ENCODE data around the gene PRPF31. TPM values are rescaled to one million over a fixed set of nuclear protein-coding genes. Genes with fewer than 3 reads are reported as not detected.
A peak's percentile ranks its signal among the peaks of the same experiment; 100 is the strongest.

PRPF31 gene
- total and polyA plus RNA-seq, 9 of the 15 experiments (the other 6 are each of a cell fraction or from before 2014, with no cell fraction given) = 5.8 to 92.2 (median 69.2) TPM

DNA sequence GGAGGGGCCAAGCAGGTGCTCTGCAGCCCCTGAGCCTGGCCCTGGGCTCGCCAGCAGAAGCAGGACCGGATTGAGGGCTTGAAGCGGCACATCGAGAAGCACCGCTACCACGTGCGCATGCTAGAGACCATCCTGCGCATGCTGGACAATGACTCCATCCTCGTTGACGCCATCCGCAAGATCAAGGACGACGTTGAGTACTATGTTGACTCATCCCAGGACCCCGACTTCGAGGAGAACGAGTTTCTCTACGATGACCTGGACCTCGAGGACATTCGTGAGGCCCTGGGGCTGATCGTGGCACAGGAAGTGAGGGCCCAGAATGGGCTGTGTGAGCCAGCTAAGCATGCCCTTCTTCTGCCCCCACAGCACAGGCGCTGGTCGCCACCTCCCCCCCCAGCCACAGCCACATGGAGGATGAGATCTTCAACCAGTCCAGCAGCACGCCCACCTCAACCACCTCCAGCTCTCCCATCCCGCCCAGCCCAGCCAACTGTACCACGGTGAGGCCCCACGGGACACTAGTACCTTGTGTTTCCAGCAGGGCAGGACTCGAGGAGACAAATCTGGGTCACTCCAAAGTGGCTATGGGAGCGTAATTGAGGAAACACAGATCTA, 30.1 kb downstream of the PRPF31 start:
- Histone ChIP-seq H4K20me1 (replicated peaks; ENCODE audit: control insufficient read depth, insufficient read depth, low read length) (peaks cover 20% of the 10 kb centered on the region), H3K4me1 (replicated peaks in 1 of 2; ENCODE audit: control insufficient read depth in 2 of 2, insufficient read depth in 2 of 2, low read length in 2 of 2) (peaks cover 0 to 6% of the 10 kb centered on the region in 2 experiments; a peak in 2 of 5 replicates)
- BruUV-seq (replicated peaks) = no TSS peak

More for the DNA sequence above, 30.1 kb downstream of the PRPF31 start:
- Histone ChIP-seq H2AFZ (ENCODE audit: low read depth, low read length) (no peak overlapping the region), H3K4me3 (no peak overlapping the region), H3K36me3 (ENCODE audit: control insufficient read depth, insufficient read depth, low read length) (peaks cover 98% of the 10 kb centered on the region; the same call in 2 of the 3 replicates), H3K79me2 (ENCODE audit: control insufficient read depth, insufficient read depth, low read length) (peaks cover 21% of the 10 kb centered on the region), H3K9ac (ENCODE audit: insufficient read depth in 1 of 2, low read depth in 2 of 2, low read length in 2 of 2) (peak overlapping the region in 1 of 2 experiments; percentile 15; a peak in 1 of 4 replicates), H3K27me3 (ENCODE audit: control insufficient read depth in 2 of 2, insufficient read depth in 2 of 2, low read length in 2 of 2) (no peaks in the 10 kb centered on the region), H3K9me3 (replicated peaks; ENCODE audit: control insufficient read depth, insufficient read depth, low read depth, low read length) (no peaks in the 10 kb centered on the region), H3K4me2 (ENCODE audit: insufficient read depth, low read length) (no peak overlapping the region), H3K9me1 (ENCODE audit: control insufficient read depth, insufficient read depth, low read length) (peaks cover 4% of the 10 kb centered on the region), H3K27ac (ENCODE audit: extremely low read depth, low read depth, low read length) (no peak overlapping the region)
- DNase-seq (ENCODE audit: extremely low read depth in 1 of 4, low spot score in 3 of 4) = no peak
- ATAC-seq = no peak
- intact Hi-C loops (cut with micrococcal nuclease) = no loop called here
- WGBS (ENCODE audit: insufficient coverage, low coverage, missing lambda C conversion rate) = 95% methylated on average over 21 of the region's 28 CpGs
- ChIA-PET CTCF (ENCODE audit: low intra/inter-chr PET ratio) (no interaction called here), POLR2A (interaction anchor here (0.6 to 1.2 kb wide), 3 partner anchors 11 to 36 kb away, joined by 3 to 6 read pairs (median 3); no protein-coding TSS in a partner anchor)
- TF ChIP-seq ZNF57 (CRISPR knock-in tag; IDR thresholded peaks at IDR 0.05) (no peak), TFAM (CRISPR knock-in tag; conservative IDR thresholded peaks at IDR 0.05) (no peak), POLR2B (IDR thresholded peaks at IDR 0.05; ENCODE audit: low read depth, partially characterized antibody) (no peak), CBX5 (IDR thresholded peaks at IDR 0.05; ENCODE audit: borderline replicate concordance, low read depth) (no peak), EGR1 (conservative IDR thresholded peaks at IDR 0.05) (no peak), FUS (optimal IDR thresholded peaks at IDR 0.05; ENCODE audit: low read depth, low read length) (no peak), POLR2G (IDR thresholded peaks at IDR 0.05; ENCODE audit: low read depth, low read length) (0 out of 2 replicates have a peak, but pooled peaks have one; percentile 8), ZNF644 (tag; IDR thresholded peaks at IDR 0.05; ENCODE audit: low read depth) (no peak), ZNF79 (CRISPR knock-in tag; IDR thresholded peaks at IDR 0.05; ENCODE audit: low read depth) (no peak), E4F1 (CRISPR knock-in tag; IDR thresholded peaks at IDR 0.05; ENCODE audit: borderline replicate concordance) (no peak), ZNF12 (CRISPR knock-in tag; IDR thresholded peaks at IDR 0.05) (no peak), JUN (IDR thresholded peaks at IDR 0.05; ENCODE audit: borderline replicate concordance, low read depth, low read length) (no peak), JUN (CRISPR knock-in tag; IDR thresholded peaks at IDR 0.05; ENCODE audit: borderline replicate concordance) (no peak), PHF8 (IDR thresholded peaks at IDR 0.05; ENCODE audit: borderline replicate concordance, low read length) (no peak), RBFOX2 (IDR thresholded peaks at IDR 0.05; ENCODE audit: low read depth, low read length) (peak; percentile 20; the same call in 1 of the 2 replicates), MCM5 (IDR thresholded peaks at IDR 0.05; ENCODE audit: low read depth) (no peak)
- TF ChIP-seq, protein P1, sequence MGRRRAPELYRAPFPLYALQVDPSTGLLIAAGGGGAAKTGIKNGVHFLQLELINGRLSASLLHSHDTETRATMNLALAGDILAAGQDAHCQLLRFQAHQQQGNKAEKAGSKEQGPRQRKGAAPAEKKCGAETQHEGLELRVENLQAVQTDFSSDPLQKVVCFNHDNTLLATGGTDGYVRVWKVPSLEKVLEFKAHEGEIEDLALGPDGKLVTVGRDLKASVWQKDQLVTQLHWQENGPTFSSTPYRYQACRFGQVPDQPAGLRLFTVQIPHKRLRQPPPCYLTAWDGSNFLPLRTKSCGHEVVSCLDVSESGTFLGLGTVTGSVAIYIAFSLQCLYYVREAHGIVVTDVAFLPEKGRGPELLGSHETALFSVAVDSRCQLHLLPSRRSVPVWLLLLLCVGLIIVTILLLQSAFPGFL (CRISPR knock-in tag; IDR thresholded peaks at IDR 0.05) = no peak
- TF ChIP-seq, protein P2, sequence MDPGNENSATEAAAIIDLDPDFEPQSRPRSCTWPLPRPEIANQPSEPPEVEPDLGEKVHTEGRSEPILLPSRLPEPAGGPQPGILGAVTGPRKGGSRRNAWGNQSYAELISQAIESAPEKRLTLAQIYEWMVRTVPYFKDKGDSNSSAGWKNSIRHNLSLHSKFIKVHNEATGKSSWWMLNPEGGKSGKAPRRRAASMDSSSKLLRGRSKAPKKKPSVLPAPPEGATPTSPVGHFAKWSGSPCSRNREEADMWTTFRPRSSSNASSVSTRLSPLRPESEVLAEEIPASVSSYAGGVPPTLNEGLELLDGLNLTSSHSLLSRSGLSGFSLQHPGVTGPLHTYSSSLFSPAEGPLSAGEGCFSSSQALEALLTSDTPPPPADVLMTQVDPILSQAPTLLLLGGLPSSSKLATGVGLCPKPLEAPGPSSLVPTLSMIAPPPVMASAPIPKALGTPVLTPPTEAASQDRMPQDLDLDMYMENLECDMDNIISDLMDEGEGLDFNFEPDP (CRISPR knock-in tag; IDR thresholded peaks at IDR 0.05) = no peak
- no peak for FAIRE-seq
- in situ Hi-C loops (cut with MboI) = no loop called here
